Stimulated activated CD4-positive, alpha-beta T cell treated with anti-CD3 and anti-CD28 coated beads, Interleukin-2, amount 100 ng/mL, for 24 hours (primary cell): ENCODE measurements around the gene KCNAB1.
"Not testable (repeated sequence)": the region's sequence is repeated elsewhere in the genome, so short reads cannot be mapped to it uniquely, and the experiment has no call there.

Experiments
- DNase-seq, 2 donors: peaks; one replicate each; pipeline ENCODE4 v3.0.0-alpha.2; 2020

KCNAB1 gene

GRCh38 chr3:156176629-156177210 is 56.3 kb downstream of the KCNAB1 start:
- DNase-seq = no peak

- no peak for DNase-seq
Observed at GRCh38 chr3:156180077-156180476, 59.7 kb downstream of the KCNAB1 start.

GRCh38 chr3:156181509-156181908 is 61.1 kb downstream of the KCNAB1 start:
- DNase-seq = no peak

GRCh38 chr3:156183396-156183795 is 63.0 kb downstream of the KCNAB1 start:
- DNase-seq = no peak

- DNase-seq = no peak
Observed at GRCh38 chr3:156184156-156184555, 63.8 kb downstream of the KCNAB1 start.

GRCh38 chr3:156187146-156187769 is 66.9 kb downstream of the KCNAB1 start:
- no peak for DNase-seq

GRCh38 chr3:156188757-156189156 is 68.4 kb downstream of the KCNAB1 start:
- no peak for DNase-seq

GRCh38 chr3:156189927-156190326 is 69.5 kb downstream of the KCNAB1 start:
- DNase-seq = no peak

- DNase-seq = not testable (repeated sequence)
Observed at GRCh38 chr3:156194945-156195344, 74.6 kb downstream of the KCNAB1 start.

- not testable (repeated sequence) for DNase-seq
Observed at GRCh38 chr3:156197152-156197551, 76.8 kb downstream of the KCNAB1 start.

GRCh38 chr3:156201411-156202405 is 81.3 kb downstream of the KCNAB1 start:
- DNase-seq = no peak

- no peak for DNase-seq
Observed at GRCh38 chr3:156206157-156206556, 85.8 kb downstream of the KCNAB1 start.

- DNase-seq = no peak
Observed at GRCh38 chr3:156207802-156208685, 87.7 kb downstream of the KCNAB1 start.

GRCh38 chr3:156209631-156210335 is 89.4 kb downstream of the KCNAB1 start:
- DNase-seq = no peak

- no peak for DNase-seq
Observed at GRCh38 chr3:156211583-156211982, 91.2 kb downstream of the KCNAB1 start.

GRCh38 chr3:156214676-156215075 is 94.3 kb downstream of the KCNAB1 start:
- DNase-seq = no peak

GRCh38 chr3:156215751-156216150 is 95.4 kb downstream of the KCNAB1 start:
- no peak for DNase-seq

GRCh38 chr3:156216216-156216615 is 95.8 kb downstream of the KCNAB1 start:
- no peak for DNase-seq

GRCh38 chr3:156216852-156217251 is 96.5 kb downstream of the KCNAB1 start:
- no peak for DNase-seq

- no peak for DNase-seq
Observed at GRCh38 chr3:156217674-156218352, 97.4 kb downstream of the KCNAB1 start.

GRCh38 chr3:156218353-156218744 is 98.0 kb downstream of the KCNAB1 start:
- no peak for DNase-seq
